HCT116 (cell line): ENCODE measurements around the gene RBM43. TPM values are rescaled to one million over a fixed set of nuclear protein-coding genes. Genes with fewer than 3 reads are reported as not detected.
A peak's percentile ranks its signal among the peaks of the same experiment; 100 is the strongest.

Experiments used
- ATAC-seq: fragments of 200-7000 bp; cut with Tn5 transposase; 2 replicates; pipeline ENCODE4 v1.9.1; 2020; ENCODE audit warnings: mild to moderate bottlenecking, moderate library complexity
- BruUV-seq: library from RNA; stranded (reverse); fragments of 400-500 nt; replicated peaks from 2 replicates; lab custom pipeline; 2021; lab: Mats Ljungman, UMichigan
- CTCF ChIA-PET: fragments of 300-600 bp; sonication (Branson Sonifier 250); formaldehyde crosslinking; loops from one replicate; lab custom pipeline; 2021; ENCODE audit warnings: antibody characterized with exemption; lab: Charles Lee
- POLR2A ChIA-PET: fragments of 300-600, 350-600 bp; sonication (Branson Sonifier 250); formaldehyde crosslinking; loops from one replicate; lab custom pipeline; 2021; ENCODE audit warnings: antibody characterized with exemption; lab: Charles Lee
- RAD21 ChIA-PET, 2 experiments: fragments of 300-600 bp; sonication (Branson Sonifier 250); formaldehyde crosslinking; loops; one replicate each; lab custom pipeline; 2023; ENCODE audit warnings: low total read pairs in 2 of 2; ENCODE audit not compliant: uncharacterized antibody in 2 of 2, unreplicated experiment in 2 of 2, low non-redundant PET in 1 of 2; lab: Charles Lee
- DNase-seq: peaks from one replicate; pipeline ENCODE4 v3.0.0-alpha.2; 2010; ENCODE audit warnings: low read depth, low spot score
- H2AFZ ChIP-seq: fragments of 200-600 bp; shearing (Covaris generic), sonication (generic); 2 replicates; pipeline ENCODE4 v1.6.1; 2017; ENCODE audit warnings: low read depth, mixed run types, mixed read lengths, antibody characterized with exemption, low read length; ENCODE audit not compliant: poor library complexity, severe bottlenecking
- H3K27ac ChIP-seq: 2 replicates; pipeline ENCODE4 v1.5.1; 2012; ENCODE audit warnings: low read depth, low read length
- H3K27me3 ChIP-seq: fragments of 200-600 bp; sonication (generic); 2 replicates; pipeline ENCODE4 v1.6.1; 2016; ENCODE audit warnings: mixed run types, low read length, mixed read lengths; ENCODE audit not compliant: insufficient read depth
- H3K36me3 ChIP-seq, 2 experiments: fragments of 200-500 bp in 1 of 2; fragments of 200-600 bp in 1 of 2; sonication (Bioruptor generic) in 1 of 2; sonication (generic) in 1 of 2; 2 replicates each; pipeline versions ENCODE4 v1.5.1 to v1.6.1; 2014 to 2016; ENCODE audit warnings: low read length in 2 of 2, inconsistent platforms in 1 of 2, mixed read lengths in 1 of 2, mixed run types in 1 of 2; ENCODE audit not compliant: insufficient read depth in 2 of 2, control insufficient read depth in 1 of 2
- H3K4me1 ChIP-seq, 2 experiments: fragments of 200-600 bp in 1 of 2; sonication (generic) in 1 of 2; 2 replicates each; pipeline versions ENCODE4 v1.5.1 to v1.6.1; 2012 to 2017; ENCODE audit warnings: low read length in 2 of 2, inconsistent platforms in 1 of 2, mild to moderate bottlenecking in 1 of 2, mixed read lengths in 1 of 2, mixed run types in 1 of 2, moderate library complexity in 1 of 2; ENCODE audit not compliant: insufficient read depth in 2 of 2, control insufficient read depth in 1 of 2
- H3K4me2 ChIP-seq: fragments of 200-600 bp; sonication (generic); 2 replicates; pipeline ENCODE4 v1.6.1; 2017; ENCODE audit warnings: mixed run types, low read length, mixed read lengths
- H3K4me3 ChIP-seq, 2 experiments: fragments of 200-600 bp in 1 of 2; sonication (generic) in 1 of 2; replicated peaks in 1 of 2; 2 replicates each; pipeline ENCODE4 v1.5.1; 2011 to 2016; ENCODE audit warnings: low read length in 2 of 2, control low read depth in 1 of 2, low read depth in 1 of 2, mild to moderate bottlenecking in 1 of 2, mixed read lengths in 1 of 2, mixed run types in 1 of 2
- H3K79me2 ChIP-seq: fragments of 200-600 bp; sonication (generic); 2 replicates; pipeline ENCODE4 v1.6.1; 2017; ENCODE audit warnings: mild to moderate bottlenecking, mixed run types, low read length, moderate library complexity, mixed read lengths; ENCODE audit not compliant: insufficient read depth
- H3K9ac ChIP-seq: fragments of 200-600 bp; sonication (generic); 2 replicates; pipeline ENCODE4 v1.6.1; 2016; ENCODE audit warnings: low read length, mixed read lengths
- H3K9me2 ChIP-seq: fragments of 200-600 bp; sonication (generic), shearing (Covaris generic); 2 replicates; pipeline ENCODE4 v1.6.1; 2017; ENCODE audit warnings: mixed run types, mild to moderate bottlenecking, moderate library complexity; ENCODE audit not compliant: insufficient read depth
- H3K9me3 ChIP-seq, 2 experiments: fragments of 200-500 bp in 1 of 2; fragments of 200-600 bp in 1 of 2; sonication (Bioruptor generic) in 1 of 2; sonication (generic) in 1 of 2; 2 replicates each; pipeline ENCODE4 v1.6.1; 2014 to 2017; ENCODE audit warnings: low read length in 2 of 2, mixed read lengths in 2 of 2, inconsistent platforms in 1 of 2, low read depth in 1 of 2, mild to moderate bottlenecking in 1 of 2, mixed run types in 1 of 2, moderate library complexity in 1 of 2; ENCODE audit not compliant: control insufficient read depth in 1 of 2, insufficient read depth in 1 of 2
- H4K20me1 ChIP-seq: fragments of 200-600 bp; sonication (generic), shearing (Covaris generic); 2 replicates; pipeline ENCODE4 v1.6.1; 2017; ENCODE audit warnings: mixed run types, mild to moderate bottlenecking, moderate library complexity; ENCODE audit not compliant: insufficient read depth
- CBX3 ChIP-seq: IDR thresholded peaks from 2 replicates; pipeline ENCODE4 v1.6.1; 2012; ENCODE audit warnings: low read depth
- CEBPB ChIP-seq: IDR thresholded peaks from 2 replicates; pipeline ENCODE4 v1.6.1; 2012; ENCODE audit warnings: low read depth
- EZH2phosphoT487 ChIP-seq: fragments of 200-600 bp; IDR thresholded peaks from 2 replicates; pipeline ENCODE4 v1.6.1; 2018; ENCODE audit warnings: antibody characterized with exemption, borderline replicate concordance
- FOSL1 ChIP-seq: IDR thresholded peaks from 2 replicates; pipeline ENCODE4 v1.6.1; 2012; ENCODE audit warnings: low read depth
- POLR2A ChIP-seq: IDR thresholded peaks from 2 replicates; pipeline ENCODE4 v1.7.0; 2011; ENCODE audit warnings: borderline replicate concordance; ENCODE audit not compliant: insufficient read depth, insufficient read length; ENCODE audit errors: extremely low read depth
- RAD21 ChIP-seq: IDR thresholded peaks from 2 replicates; pipeline ENCODE4 v1.6.1; 2012; ENCODE audit warnings: low read depth, mild to moderate bottlenecking
- SRF ChIP-seq: IDR thresholded peaks from 2 replicates; pipeline ENCODE4 v1.6.1; 2012; ENCODE audit warnings: low read depth
- TCF7L2 ChIP-seq: IDR thresholded peaks from 2 replicates; pipeline ENCODE4 v1.7.0; 2011; ENCODE audit warnings: borderline replicate concordance, inconsistent platforms; ENCODE audit not compliant: insufficient read depth, insufficient read length; ENCODE audit errors: extremely low read depth
- YY1 ChIP-seq: IDR thresholded peaks from 2 replicates; pipeline ENCODE4 v1.6.1; 2011; ENCODE audit warnings: low read length, low read depth, moderate library complexity, mild to moderate bottlenecking; ENCODE audit not compliant: insufficient replicate concordance; ENCODE audit errors: extremely low read depth
- ZFX ChIP-seq: fragments of 450-650 bp; IDR thresholded peaks from 2 replicates; pipeline ENCODE4 v1.6.1; 2017
- intact Hi-C: fragments of 100-400 bp; cut with micrococcal nuclease; formaldehyde crosslinking; loops from 2 replicates; pipeline ENCODE4 v1.10.0; 2022
- total RNA-seq: library from RNA; stranded (reverse); gene quantifications from one replicate; pipeline ENCODE4 v1.2.1, GENCODE V29; 2021; ENCODE audit not compliant: unreplicated experiment
- TF ChIP-seq, protein P1 (sequence below): IDR thresholded peaks from 2 replicates; pipeline ENCODE4 v1.6.1; 2011; ENCODE audit warnings: mild to moderate bottlenecking, low read length, moderate library complexity; ENCODE audit not compliant: insufficient replicate concordance; ENCODE audit errors: extremely low read depth
- TF ChIP-seq, protein P2 (sequence below): IDR thresholded peaks from 2 replicates; pipeline ENCODE4 v1.6.1; 2012
- TF ChIP-seq, protein P3 (sequence below): IDR thresholded peaks from 2 replicates; pipeline ENCODE4 v1.6.1; 2012; ENCODE audit warnings: low read depth
- TF ChIP-seq, protein P4 (sequence below), 3 experiments: fragments of 200-600 bp in 1 of 3; sonication (generic) in 1 of 3; IDR thresholded peaks in 2 of 3; conservative IDR thresholded peaks in 1 of 3; 2 replicates each; pipeline ENCODE4 v1.5.1; 2012 to 2017; ENCODE audit warnings: low read depth in 2 of 3, low read length in 2 of 3, antibody characterized with exemption in 1 of 3, borderline replicate concordance in 1 of 3, control low read depth in 1 of 3, mild to moderate bottlenecking in 1 of 3, mixed read lengths in 1 of 3, mixed run types in 1 of 3, moderate library complexity in 1 of 3; ENCODE audit not compliant: insufficient read depth in 1 of 3

Gene RBM43
- total RNA-seq, 1 experiment from 2014 or later: 3.3 TPM

DNA sequence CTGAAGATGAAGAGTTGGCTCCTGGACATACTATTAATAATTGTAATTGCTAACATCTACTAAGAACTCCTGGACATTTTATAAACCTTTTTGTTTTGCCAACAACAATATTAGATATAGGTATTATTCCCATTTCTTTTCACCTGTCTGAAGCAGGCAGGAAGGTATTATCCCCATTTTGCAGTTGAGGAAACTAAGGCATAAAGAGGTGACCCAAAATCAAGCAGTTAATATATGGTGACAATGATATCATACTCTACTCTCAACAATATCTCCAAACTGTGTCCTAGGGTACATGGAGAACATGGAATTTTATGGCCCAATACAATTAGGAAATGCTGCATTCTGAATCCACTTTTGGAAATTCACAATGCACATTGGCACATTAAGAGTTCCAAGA lies 29.6 kb upstream of the RBM43 start:
- ChIA-PET POLR2A (no interaction called here), CTCF (no interaction called here), RAD21 (no interaction called here)
- Histone ChIP-seq H3K9ac (no peak overlapping the region), H3K27ac (no peak overlapping the region), H3K36me3 (no peaks in the 10 kb centered on the region), H3K9me3 (no peaks in the 10 kb centered on the region), H3K4me3 (no peak overlapping the region), H4K20me1 (no peaks in the 10 kb centered on the region), H3K4me2 (no peak overlapping the region), H3K27me3 (no peaks in the 10 kb centered on the region), H3K4me1 (peaks cover 7 to 20% of the 10 kb centered on the region in 2 experiments; a peak in 3 of 4 replicates), H3K79me2 (no peaks in the 10 kb centered on the region), H2AFZ (peak overlapping the region; percentile 100), H3K9me2 (no peaks in the 10 kb centered on the region)
- ATAC-seq: no peak
- DNase-seq: no peak
- BruUV-seq: no TSS peak
- intact Hi-C loops: no loop called here
- TF ChIP-seq, protein P1, sequence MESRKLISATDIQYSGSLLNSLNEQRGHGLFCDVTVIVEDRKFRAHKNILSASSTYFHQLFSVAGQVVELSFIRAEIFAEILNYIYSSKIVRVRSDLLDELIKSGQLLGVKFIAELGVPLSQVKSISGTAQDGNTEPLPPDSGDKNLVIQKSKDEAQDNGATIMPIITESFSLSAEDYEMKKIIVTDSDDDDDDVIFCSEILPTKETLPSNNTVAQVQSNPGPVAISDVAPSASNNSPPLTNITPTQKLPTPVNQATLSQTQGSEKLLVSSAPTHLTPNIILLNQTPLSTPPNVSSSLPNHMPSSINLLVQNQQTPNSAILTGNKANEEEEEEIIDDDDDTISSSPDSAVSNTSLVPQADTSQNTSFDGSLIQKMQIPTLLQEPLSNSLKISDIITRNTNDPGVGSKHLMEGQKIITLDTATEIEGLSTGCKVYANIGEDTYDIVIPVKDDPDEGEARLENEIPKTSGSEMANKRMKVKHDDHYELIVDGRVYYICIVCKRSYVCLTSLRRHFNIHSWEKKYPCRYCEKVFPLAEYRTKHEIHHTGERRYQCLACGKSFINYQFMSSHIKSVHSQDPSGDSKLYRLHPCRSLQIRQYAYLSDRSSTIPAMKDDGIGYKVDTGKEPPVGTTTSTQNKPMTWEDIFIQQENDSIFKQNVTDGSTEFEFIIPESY: no peak
- TF ChIP-seq CEBPB (no peak), EZH2phosphoT487 (no peak), TCF7L2 (no peak), CBX3 (no peak), ZFX (no peak), SRF (no peak), POLR2A (no peak), RAD21 (no peak), YY1 (no peak), FOSL1 (no peak)
- TF ChIP-seq, protein P2, sequence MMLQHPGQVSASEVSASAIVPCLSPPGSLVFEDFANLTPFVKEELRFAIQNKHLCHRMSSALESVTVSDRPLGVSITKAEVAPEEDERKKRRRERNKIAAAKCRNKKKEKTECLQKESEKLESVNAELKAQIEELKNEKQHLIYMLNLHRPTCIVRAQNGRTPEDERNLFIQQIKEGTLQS: no peak
- TF ChIP-seq, protein P3, sequence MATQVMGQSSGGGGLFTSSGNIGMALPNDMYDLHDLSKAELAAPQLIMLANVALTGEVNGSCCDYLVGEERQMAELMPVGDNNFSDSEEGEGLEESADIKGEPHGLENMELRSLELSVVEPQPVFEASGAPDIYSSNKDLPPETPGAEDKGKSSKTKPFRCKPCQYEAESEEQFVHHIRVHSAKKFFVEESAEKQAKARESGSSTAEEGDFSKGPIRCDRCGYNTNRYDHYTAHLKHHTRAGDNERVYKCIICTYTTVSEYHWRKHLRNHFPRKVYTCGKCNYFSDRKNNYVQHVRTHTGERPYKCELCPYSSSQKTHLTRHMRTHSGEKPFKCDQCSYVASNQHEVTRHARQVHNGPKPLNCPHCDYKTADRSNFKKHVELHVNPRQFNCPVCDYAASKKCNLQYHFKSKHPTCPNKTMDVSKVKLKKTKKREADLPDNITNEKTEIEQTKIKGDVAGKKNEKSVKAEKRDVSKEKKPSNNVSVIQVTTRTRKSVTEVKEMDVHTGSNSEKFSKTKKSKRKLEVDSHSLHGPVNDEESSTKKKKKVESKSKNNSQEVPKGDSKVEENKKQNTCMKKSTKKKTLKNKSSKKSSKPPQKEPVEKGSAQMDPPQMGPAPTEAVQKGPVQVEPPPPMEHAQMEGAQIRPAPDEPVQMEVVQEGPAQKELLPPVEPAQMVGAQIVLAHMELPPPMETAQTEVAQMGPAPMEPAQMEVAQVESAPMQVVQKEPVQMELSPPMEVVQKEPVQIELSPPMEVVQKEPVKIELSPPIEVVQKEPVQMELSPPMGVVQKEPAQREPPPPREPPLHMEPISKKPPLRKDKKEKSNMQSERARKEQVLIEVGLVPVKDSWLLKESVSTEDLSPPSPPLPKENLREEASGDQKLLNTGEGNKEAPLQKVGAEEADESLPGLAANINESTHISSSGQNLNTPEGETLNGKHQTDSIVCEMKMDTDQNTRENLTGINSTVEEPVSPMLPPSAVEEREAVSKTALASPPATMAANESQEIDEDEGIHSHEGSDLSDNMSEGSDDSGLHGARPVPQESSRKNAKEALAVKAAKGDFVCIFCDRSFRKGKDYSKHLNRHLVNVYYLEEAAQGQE: no peak
- TF ChIP-seq, protein P4, sequence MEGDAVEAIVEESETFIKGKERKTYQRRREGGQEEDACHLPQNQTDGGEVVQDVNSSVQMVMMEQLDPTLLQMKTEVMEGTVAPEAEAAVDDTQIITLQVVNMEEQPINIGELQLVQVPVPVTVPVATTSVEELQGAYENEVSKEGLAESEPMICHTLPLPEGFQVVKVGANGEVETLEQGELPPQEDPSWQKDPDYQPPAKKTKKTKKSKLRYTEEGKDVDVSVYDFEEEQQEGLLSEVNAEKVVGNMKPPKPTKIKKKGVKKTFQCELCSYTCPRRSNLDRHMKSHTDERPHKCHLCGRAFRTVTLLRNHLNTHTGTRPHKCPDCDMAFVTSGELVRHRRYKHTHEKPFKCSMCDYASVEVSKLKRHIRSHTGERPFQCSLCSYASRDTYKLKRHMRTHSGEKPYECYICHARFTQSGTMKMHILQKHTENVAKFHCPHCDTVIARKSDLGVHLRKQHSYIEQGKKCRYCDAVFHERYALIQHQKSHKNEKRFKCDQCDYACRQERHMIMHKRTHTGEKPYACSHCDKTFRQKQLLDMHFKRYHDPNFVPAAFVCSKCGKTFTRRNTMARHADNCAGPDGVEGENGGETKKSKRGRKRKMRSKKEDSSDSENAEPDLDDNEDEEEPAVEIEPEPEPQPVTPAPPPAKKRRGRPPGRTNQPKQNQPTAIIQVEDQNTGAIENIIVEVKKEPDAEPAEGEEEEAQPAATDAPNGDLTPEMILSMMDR (IDR thresholded peaks at IDR 0.05 in 2 of 3, conservative IDR thresholded peaks at IDR 0.05 in 1 of 3; ENCODE audit: borderline replicate concordance in 1 of 3, insufficient read depth in 1 of 3, low read depth in 2 of 3, low read length in 2 of 3): no peak
